NCI-H146 treated with DMSO at 0.1 percent for 48 hours (cell line): Measurements from ENCODE around the gene PLCB1.
A peak's percentile ranks its signal among the peaks of the same experiment; 100 is the strongest.

Experiments
- DNase-seq: peaks from one replicate; lab custom pipeline; 2025; ENCODE audit not compliant: unreplicated experiment; lab: John Stamatoyannopoulos, UW

PLCB1 gene

DNA sequence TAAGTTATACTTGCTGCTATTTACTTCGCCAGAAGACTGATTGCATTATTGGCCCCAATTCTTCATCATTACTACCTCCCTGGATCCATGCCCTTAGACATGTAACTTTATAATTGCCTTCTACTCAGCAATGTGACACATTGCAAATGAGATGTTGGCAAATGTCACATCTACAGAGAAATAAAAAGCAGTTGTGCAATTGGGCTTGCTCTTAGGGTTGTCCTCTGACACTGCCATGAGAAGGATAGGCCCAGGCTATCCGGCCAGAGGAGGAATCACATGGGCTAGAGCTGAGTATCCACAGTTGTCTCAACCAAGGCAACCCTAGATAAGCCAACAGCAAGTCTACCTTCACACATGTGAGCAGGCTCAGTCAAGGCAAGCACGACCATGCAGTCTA is 447.0 kb downstream of the PLCB1 start:
- DNase-seq = no peak

DNA sequence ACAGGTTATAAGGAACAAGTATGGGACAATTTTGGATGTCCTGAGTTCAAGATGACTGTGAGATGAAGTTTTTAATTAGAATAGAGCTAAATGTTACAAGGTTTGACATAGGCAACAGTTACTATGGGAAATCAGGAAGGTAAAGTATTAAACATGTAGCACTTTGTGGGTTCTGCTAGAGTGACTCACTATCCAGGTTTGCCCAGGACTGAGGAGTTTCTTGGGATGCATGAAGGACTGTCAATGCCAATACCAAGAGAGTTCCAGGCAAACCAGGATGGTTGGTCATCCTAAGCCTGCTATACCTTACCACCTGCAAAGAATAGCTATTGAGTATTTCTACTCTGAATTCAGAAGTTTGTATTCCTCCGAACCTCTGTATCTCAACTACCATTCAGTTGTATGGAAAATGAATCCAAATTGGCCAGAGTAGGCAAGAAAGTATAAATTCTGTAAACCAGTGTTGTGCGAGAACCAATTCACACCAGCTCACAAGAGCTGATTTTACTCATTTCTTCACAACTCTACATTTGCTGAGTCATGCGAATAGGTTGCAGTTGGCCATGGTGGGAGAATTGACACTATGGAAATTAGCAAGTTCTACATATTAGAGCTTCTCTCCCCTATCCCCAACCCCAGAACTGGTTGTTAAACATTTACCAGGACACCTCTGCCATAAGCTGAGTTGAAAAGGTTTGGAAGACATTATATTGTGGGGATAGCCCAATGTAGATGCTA is 449.5 kb downstream of the PLCB1 start:
- no peak for DNase-seq

- no peak for DNase-seq
Measured at GRCh38 chr20:8583012-8583565, 451.0 kb downstream of the PLCB1 start.

DNA sequence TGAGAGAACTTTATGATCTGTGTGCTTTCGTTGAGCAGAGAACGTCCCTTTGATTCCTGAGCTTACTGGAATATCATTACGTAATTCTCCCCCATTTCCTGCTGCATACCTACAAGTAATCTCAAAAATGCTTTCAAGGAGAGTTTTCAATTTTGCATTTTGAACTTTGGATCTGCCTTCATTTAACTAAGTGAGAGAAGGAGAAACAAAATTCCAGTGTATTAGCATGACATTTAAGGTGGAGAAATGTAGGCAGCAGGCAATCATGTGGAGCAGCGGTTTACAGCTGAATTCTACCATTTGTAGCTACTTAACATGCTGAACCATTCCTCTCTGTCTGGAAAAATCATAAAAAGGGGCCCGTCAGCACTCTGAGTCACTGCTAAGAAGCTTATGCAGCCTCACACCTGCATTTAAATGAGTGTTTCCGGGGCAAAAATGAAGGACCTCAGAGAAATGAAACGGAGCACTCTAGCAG is 451.5 kb downstream of the PLCB1 start:
- no peak for DNase-seq

DNA sequence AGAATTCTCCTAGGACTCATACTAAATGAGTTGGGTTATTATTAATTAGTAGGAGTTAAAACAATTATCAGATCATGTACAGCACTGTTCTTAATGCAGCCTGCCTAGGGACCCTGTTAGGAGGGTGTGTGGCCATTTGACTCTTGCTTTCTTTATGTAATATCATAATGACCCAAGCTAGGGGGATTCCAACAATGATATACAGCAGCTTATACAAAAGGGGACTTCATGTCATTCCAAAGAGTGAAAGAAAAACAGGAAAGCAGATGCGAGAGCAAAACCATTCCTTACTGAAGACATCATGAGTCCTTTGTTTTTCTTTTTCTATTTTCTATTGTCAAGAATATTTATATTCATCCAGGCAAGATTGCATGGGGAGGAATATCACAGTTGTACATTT is 455.2 kb downstream of the PLCB1 start:
- DNase-seq = no peak

DNA sequence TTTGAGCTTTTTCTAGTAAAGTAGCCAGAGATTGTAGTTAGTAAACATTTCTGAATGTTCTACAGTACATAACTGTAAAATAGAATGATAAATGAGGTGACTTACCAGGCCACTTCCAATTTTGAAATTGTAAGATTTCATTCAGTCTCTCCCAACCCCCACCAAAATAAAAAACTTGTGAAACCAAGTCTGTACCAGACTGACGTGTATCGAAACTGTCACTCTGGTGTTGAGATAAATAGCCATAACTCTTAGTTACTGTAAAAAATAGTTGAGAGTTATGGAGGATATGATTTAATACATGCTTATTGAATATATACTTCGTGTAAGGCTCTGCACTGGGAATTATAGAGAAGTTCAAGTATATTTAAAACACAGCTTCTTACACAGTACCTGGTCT is 455.7 kb downstream of the PLCB1 start:
- no peak for DNase-seq

- no peak for DNase-seq
Measured at GRCh38 chr20:8589956-8590355, 457.9 kb downstream of the PLCB1 start.

DNA sequence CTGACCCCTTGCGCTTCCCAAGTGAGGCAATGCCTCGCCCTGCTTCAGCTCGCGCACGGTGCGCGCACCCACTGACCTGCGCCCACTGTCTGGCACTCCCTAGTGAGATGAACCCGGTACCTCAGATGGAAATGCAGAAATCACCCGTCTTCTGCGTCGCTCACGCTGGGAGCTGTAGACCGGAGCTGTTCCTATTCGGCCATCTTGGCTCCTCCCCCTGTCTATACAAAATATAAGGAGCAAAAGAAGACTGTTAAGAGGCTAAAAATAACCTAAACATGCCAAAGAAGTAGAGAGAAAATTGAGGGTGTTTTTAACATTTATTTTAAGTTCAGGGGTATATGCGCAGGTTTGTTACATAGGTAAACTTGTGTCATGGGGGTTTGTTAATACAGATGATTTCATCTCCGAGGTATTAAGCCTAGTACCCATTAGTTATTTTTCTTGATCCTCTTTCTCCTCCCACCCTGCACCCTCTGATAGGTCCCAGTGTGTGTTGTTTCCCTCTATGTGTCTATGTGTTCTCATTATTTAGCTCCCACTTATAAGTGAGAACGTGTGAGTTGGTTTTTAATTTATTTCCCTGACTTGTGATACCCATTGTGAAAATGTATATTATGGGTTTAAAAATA is 469.0 kb downstream of the PLCB1 start:
- DNase-seq = peak; percentile 18

DNA sequence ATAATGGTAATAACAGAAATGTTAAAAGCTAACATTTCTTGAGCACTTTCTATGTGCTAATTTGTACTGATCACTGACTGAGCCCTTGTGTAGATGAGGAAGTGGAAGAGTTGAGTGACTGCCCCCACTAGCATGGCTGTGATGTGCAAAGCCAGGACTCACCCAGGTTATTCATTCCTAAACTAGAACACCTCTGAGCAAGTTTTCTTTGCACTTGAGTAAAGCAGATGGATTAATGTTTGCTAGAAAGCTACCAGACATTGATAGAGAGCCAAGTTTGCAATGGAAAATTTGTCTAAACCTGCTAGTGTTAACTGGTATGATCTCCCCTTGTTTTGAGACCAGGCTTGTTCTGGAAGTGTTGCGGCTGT is 469.5 kb downstream of the PLCB1 start:
- DNase-seq = no peak

- no peak for DNase-seq
Measured at GRCh38 chr20:8602389-8603116, 470.5 kb downstream of the PLCB1 start.

- no peak for DNase-seq
Measured at GRCh38 chr20:8608470-8608869, 476.4 kb downstream of the PLCB1 start.

- DNase-seq = no peak
Measured at GRCh38 chr20:8616792-8617191, 484.7 kb downstream of the PLCB1 start.

GRCh38 chr20:8621001-8621400 is 488.9 kb downstream of the PLCB1 start:
- DNase-seq = peak; percentile 92

- no peak for DNase-seq
Measured at GRCh38 chr20:8624046-8624445, 492.0 kb downstream of the PLCB1 start.

GRCh38 chr20:8624616-8625015 is 492.6 kb downstream of the PLCB1 start:
- no peak for DNase-seq

- no peak for DNase-seq
Measured at GRCh38 chr20:8627340-8628004, 495.4 kb downstream of the PLCB1 start.

- DNase-seq = no peak
Measured at GRCh38 chr20:8631271-8631670, 499.2 kb downstream of the PLCB1 start.

DNA sequence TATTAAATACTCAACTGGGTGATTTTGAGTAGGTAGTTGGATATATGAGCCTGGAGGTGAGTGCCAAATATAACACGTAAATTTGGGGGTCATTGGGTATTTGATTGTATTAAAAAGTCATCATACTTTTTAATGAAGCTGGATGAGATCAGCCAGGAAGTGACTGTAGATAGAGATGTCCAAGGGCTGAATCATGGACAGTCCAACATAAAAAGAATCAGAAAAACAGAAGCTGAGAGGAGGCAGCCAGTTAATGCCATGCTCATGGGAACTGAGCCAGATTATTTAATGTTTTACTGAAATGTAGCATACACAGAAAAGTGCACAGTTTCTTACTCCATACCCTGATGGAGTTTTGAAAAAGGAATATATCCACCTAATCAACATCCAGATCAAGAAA is 501.3 kb downstream of the PLCB1 start:
- DNase-seq = no peak

GRCh38 chr20:8635048-8635572 is 503.0 kb downstream of the PLCB1 start:
- DNase-seq = no peak

DNA sequence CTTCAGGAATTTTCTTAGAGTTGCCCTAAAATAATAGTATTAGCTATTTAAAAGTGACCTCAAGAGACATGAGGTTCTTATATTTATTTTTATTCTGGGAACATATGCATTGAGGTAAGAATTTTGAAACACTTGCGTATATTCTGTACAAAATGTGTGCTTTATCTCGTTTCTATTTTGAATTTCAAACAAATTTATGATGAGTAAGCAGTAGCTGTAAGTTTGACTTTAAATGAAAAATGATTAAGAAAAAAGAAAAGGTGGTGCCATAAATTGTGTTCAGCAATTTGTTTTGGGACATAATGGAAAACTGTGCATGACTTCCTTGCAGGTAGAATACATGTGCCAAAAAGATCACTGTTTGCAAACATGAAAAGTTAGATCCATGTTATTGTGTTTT is 503.8 kb downstream of the PLCB1 start:
- no peak for DNase-seq
